Stimulated activated CD4-positive, alpha-beta T cell treated with anti-CD3 and anti-CD28 coated beads, TNF-alpha, amount 100 ng/mL, for 4 hours (primary cell): ENCODE results near the gene ESF1.
A peak's percentile ranks its signal among the peaks of the same experiment; 100 is the strongest.

Source experiments
- DNase-seq, 3 experiments: peaks; one replicate each; pipeline ENCODE4 v3.0.0-alpha.2; 2020; ENCODE audit warnings: low read depth in 3 of 3

Gene ESF1, protein sequence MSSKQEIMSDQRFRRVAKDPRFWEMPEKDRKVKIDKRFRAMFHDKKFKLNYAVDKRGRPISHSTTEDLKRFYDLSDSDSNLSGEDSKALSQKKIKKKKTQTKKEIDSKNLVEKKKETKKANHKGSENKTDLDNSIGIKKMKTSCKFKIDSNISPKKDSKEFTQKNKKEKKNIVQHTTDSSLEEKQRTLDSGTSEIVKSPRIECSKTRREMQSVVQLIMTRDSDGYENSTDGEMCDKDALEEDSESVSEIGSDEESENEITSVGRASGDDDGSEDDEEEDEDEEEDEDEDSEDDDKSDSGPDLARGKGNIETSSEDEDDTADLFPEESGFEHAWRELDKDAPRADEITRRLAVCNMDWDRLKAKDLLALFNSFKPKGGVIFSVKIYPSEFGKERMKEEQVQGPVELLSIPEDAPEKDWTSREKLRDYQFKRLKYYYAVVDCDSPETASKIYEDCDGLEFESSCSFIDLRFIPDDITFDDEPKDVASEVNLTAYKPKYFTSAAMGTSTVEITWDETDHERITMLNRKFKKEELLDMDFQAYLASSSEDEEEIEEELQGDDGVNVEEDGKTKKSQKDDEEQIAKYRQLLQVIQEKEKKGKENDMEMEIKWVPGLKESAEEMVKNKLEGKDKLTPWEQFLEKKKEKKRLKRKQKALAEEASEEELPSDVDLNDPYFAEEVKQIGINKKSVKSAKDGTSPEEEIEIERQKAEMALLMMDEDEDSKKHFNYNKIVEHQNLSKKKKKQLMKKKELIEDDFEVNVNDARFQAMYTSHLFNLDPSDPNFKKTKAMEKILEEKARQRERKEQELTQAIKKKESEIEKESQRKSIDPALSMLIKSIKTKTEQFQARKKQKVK

DNA sequence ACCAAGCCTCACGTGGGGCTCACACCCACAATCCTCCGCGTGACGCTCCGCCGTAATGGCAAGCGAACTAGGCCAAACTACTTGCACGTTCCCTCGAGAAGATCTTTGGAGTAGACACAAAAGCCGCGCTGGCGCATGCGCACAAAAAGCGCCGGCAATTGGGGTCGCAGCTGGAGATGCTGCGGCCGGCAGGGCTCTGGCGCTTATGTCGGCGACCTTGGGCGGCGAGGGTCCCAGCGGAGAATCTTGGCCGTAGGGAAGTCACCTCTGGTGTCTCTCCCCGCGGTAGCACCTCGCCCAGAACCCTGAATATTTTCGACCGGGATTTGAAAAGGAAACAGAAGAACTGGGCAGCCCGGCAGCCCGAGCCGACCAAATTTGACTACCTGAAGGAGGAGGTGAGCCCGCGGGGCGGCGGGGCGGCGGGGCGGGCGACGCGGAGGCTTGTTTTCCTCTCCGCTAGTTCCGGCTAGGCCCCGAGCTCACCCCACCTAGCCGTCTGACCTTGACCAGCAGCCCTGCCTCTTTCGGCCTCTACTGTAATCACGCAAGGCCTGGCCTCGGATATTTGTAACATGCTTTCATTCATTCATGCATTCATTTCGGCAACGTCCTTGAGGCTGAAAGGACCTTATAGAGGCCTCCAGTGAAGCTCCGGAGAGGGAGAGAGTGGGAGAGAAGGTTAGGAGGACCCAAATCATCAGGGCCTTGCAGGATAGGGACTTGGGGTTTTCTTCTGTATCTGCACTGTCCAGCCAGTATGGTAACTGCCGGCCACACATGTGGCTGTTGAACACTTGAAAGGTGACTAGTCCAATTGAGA, at the start of gene ESF1, which contains the start of gene NDUFAF5:
TSS of gene ESF1 (minus strand) at position 27 of the 823 bp plus-strand sequence. CDS start 1,779 bp downstream, outside the sequence.
TSS of gene NDUFAF5 (plus strand) at position 136 of the 823 bp plus-strand sequence. CDS start at position 177, 41 bp downstream.
- peak; percentile 80 to 88 (median 86) for DNase-seq

DNA sequence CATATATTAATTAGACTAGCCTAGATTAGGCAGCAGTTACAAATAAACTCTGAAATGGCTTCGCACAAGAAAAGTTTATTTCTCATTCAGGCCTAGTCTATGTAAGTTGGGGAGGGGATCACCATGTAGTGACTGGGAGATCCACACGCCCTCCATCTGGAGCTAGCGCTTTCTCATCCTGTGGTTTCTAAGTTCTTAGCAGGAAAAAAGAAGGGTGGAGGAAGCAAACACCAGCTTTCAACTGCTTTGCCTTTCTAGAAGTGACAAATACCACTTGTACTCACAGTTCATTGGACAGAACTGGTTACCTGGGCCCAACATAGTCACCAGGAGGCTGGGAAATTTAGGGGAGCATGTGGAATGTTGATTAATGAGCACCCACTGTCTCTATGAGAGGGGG, 46.8 kb upstream of the ESF1 start:
- DNase-seq = no peak

DNA sequence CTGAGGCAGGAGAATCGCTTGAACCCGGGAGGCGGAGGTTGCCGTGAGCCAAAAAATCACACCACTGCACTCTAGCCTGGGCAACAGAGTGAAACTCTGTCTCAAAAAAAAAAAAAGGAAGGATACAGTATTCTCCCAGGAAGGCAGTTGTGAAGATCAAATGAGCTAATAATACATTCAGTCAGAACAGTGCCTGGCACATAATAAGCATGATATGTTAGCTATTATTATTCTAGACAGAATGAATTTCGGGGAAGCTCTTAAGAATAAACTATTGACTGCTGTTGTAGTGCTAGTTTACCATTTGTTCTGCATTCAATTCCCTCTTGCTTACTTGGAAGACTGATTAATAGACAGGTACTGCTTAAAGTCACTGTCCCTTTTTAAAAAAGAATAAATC, 40.7 kb upstream of the ESF1 start:
- DNase-seq = no peak

DNA sequence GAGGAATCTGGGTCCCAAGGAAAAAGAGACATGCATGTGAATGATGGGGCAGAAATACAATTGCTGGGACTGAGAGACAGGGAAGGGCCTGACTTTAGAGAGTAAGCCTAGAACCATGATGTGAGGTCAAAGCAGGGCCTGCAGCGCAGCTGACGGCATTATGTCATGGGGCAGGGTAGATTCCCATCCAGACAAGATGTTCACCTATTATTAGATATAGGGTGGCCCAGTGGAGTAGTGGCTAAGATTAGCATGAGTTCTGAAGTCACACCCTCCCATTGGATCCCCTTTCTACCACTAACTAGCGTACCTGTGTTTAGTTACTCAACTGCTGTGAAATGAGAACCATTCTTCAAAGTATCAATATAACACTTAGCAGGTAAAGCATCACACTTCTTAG, 39.7 kb upstream of the ESF1 start:
- DNase-seq = no peak

DNA sequence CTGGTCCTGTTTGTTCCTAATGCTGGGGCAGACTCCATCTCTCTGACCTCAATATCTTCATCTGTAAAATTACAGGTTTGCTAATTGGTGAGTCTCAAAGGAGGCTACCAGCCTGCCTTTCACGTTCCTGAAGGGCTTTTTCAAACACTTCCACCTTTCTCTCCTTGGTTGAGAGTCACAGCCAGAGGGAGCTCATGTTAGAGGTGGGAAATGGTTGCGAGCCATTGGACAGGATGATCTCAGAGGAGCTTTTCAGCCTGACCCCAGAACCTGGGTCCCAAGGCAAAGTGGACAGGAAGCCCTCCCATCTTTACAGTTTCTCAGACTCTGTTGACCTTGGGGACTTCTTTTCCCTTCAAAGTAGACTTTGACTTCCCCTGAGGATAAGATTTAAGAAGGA, 37.7 kb upstream of the ESF1 start:
- no peak for DNase-seq

DNA sequence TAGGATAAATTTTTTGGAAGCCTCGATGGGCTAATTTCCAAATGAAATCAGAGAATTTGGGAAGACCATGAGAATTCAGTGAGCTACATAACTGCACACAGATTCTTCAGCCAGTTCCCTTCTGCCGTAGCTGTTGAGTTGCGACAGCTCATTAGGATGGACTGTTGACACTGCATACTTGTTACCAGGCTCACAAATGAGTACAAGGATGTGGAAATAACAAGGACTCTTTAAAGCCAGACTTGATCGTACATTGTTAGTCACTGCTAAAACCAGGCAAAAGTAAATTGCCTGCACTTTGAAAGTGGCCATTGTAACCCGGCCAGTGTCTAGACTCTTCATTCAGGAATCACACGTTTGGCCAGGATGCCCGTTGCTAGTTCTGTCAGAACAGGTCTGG, 37.2 kb upstream of the ESF1 start:
- DNase-seq = no peak

DNA sequence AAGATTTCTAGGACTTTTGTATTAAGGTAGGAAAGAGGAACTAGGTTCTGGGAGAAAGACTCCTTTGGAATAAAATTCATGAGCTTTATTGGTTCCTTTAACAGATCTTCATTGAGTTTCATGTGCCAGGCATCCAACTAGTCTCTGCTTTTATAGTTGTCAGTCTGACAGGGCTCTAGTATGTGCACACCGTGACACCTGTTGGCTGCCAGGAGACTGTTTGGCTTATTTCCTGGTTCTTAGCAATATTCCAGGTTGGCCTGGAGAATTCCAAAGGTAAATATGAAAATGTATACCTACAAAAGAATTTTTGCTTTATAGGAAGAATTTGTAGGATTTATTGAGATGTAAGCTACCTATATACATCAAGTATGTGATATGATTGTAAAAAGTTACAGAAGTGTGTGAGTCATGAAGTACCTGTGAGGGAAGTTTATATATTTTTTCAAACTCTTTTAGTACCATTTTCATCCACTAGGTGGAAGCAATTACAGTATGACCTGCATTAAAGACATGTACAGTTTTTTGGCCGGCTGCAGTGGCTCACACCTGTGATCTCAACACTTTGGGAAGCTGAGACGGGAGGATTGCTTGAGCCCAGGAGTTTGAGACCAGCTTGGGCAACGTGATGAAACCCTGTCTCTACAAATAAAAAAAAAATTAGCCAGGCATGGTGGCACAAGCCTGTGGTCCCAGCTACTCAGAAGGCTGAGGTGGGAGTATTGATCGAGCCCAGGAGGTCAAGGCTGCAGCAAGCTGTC, 35.3 kb upstream of the ESF1 start:
- no peak for DNase-seq

DNA sequence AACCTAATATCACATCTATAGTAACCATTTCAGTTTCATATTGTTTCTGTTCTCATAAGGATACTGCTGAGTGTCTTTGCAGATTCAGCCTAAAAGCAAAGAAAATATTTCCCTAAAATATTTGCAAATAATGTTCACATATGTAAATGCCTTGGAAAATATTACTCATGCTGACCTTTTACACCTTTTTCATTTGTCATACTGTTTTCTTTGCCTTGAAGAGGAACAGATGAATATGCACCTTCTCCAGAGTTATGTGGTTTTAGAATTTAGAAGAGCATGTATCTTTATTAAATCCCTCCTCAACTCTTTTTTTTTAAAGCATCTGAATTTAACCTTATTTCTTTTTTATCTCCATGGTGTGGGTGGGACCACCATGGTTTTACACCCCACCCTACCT, 32.6 kb upstream of the ESF1 start:
- no peak for DNase-seq

DNA sequence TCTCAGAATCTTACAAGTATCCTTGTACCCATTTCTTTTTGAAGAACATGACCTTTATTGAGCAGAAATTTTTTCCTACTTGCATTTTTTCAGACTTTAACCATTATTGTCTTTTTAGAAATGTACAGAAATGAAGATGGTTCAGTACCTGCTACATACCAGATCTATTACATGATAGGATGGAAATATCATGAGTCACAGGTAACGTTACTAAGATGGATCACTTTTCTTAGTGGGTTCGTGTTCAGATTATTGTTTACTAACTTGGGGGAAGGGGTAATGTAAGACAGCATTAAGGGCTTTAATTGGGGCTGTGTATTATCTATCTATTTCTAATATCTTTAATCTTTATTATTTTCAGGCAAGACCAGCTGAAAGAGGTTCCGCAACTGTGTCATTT, 32.0 kb upstream of the ESF1 start:
- no peak for DNase-seq

DNA sequence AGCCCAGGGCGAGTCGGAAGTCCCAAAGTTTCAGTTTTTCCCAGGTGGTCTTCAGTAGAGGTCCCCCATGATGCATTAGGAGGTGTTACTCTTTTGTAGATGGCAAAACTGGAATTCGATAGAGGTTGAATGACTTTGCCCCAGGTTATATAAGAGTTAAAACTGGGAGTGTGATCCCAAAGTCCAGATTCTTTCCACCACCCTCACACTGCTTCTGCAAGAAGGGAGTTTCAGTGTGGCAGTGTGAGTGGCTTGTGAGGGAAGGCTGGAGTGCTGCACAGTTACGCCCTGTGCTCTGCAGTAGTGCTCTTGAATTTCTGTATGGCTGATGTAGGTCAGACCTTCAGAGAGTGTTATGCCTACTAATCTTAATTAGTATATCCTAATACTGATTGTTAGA, 30.0 kb upstream of the ESF1 start:
- DNase-seq = no peak

DNA sequence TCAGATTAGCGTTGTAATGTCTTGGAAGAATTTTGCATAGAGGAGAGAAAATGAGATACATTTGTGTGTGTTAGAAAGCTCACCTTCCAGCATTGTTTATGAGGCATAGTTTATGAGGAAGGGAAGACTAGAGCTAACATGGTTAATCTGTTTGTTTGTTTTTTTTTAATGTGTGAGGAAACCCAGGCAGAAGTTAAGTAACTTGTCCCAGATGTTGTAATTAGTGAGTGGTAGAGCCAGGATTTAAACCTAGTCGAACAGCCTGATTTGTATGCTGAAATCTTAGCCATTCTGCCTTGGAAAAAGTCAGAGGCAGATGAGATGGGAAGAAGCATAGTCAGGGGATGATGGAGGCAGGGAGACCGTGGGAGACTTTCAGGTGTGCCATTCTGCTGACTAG, 29.2 kb upstream of the ESF1 start:
- no peak for DNase-seq

DNA sequence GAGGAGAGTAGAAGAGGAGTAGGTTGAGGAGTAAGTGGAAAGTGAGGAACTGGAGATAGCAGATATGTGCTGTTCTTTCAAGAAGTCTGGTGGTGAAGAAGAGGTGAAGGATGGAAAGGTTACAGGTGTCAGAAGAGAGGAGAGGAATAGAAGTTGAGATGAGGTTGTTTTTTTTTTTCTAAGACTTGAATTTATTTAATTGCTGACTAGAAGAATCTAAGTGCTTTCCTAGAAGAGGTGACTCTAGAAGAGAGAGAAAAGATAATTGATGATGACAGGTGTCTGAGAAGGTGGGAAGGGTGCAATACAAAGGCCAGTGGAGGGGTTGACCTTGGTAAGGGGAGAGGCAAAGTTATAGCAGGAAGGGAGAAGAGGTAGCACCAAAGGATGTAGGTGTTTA, 25.7 kb upstream of the ESF1 start:
- DNase-seq = no peak

DNA sequence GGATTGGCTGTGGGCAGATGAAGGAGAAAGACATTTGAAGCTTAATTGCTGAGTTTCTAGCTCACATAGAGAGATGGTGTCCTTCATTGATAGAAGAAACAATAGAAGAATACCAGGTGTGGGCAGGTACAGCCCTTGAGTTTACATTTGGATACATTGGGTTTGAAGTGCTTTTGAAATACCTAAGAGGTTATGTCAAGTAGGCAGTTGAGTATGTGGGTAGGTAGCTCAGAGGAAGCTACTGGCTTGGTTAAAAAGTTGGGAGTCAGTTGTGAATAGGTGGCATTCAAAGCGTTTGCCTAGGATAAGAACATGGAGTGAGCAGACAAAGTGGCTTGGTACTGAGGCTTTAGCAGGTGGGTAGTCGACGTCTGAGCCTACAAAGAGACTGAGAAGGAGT, 25.1 kb upstream of the ESF1 start:
- no peak for DNase-seq

DNA sequence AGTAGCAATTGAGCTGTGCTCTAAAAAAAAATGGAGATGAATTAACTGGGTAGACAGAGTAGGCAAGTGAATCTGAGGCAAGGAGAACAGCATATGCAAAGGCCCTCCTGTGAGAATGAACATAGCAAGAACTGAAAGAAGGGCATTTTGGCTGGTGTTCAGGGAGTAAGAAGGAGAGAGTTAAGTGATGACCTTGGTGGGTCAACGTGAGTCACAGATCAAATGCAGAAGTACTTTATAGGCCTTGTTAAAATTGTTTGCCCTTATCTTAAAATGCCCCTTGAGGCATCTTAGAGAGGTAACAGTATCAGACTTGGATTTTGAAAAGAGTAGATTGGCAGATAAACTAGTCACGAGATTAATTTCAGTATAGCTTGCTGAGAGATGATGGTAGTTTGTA, 24.7 kb upstream of the ESF1 start:
- no peak for DNase-seq

DNA sequence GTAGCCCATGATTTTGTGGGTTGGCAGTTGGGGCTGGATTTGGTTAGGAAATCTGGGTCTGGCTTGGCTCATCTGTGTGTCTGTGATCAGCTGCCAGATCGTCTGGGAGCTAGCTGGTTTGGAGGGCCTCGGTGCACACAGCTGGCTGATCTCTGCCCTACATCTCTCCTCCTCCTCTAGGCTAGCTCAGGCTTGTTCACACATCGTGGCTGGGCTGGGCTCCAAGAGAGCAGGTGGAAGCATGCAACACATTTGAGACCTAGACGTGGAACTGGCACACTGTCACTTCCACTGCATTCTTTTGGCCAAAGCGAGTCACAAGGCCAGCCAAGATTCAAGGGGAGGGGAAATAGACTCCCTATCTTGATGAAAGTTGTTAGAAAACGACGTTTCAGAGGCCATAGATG, 16.0 kb upstream of the ESF1 start:
- no peak for DNase-seq

DNA sequence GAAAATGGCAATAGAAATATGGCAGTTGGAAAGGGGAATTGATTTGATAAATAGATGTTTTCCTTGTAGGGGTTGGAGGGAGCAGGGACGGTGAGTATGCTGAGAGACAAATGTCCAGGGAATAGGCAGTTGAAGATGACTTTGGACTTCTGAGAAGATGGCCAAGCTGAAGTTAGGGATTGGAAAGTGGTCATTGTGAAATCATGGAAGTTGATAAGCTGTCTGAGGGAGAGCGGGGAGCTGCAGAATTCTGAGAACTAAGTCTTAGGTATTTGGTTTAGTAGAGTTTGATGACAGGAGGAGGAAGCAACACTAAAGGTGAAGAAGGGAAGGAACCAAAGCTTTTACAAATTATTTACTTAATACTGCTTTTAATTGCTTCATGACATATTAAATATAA, 15.3 kb upstream of the ESF1 start:
- DNase-seq = no peak

DNA sequence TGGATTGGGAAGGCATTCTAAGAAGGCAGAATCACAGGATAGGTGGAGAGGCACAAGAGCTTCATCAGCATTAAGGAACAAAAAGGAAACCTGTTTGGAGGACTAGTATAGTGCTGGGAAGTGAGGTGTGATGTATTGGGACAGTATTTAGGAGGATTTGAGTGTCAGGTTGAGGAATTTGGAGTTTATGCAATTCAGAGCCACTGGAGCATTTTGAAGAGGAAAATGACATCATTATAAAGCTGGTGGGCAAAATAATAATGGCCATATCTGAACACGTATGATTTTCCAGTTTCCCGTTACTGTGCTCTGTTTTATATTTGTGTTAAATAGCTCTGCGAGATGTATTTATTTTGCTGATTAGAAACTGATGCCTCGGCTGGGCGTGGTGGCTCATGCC, 14.3 kb upstream of the ESF1 start:
- DNase-seq = no peak

DNA sequence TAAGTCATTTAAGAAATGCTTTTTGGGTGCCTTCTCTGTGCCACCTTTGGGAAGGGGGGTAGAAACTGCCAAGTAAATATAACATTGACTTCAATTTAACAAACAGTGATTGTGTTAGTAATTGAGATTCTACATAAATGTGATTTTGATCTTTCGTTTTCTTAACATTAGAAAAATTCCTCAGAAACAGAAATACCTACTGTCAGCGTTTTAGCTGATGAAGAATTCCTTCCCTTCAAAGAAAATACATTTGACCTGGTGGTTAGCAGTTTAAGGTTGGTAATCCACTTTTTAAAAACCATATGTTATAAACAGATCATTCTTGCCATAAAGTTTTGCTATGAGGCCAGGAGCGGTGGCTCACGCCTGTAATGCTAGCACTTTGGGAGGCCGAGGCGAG, 9.9 kb upstream of the ESF1 start:
- DNase-seq = no peak

DNA sequence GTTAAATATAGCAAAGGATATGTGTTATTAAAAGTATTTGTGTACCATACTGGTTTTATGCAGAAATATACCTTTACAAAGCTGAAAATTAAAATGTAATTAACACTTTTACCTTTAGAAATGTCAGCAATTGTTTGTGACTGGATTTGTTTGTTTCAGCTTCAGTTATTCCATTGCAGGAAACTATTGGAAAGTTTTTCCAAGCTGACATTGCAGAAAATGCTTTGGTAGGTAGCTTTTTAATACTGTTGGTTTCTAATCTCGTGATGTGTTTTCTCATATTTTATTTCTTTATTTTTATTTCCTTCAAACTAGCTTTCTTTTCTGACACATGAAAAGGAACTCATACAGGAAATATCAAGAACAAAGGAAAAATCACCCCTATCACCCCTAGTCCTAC, 8.3 kb upstream of the ESF1 start:
- no peak for DNase-seq

DNA sequence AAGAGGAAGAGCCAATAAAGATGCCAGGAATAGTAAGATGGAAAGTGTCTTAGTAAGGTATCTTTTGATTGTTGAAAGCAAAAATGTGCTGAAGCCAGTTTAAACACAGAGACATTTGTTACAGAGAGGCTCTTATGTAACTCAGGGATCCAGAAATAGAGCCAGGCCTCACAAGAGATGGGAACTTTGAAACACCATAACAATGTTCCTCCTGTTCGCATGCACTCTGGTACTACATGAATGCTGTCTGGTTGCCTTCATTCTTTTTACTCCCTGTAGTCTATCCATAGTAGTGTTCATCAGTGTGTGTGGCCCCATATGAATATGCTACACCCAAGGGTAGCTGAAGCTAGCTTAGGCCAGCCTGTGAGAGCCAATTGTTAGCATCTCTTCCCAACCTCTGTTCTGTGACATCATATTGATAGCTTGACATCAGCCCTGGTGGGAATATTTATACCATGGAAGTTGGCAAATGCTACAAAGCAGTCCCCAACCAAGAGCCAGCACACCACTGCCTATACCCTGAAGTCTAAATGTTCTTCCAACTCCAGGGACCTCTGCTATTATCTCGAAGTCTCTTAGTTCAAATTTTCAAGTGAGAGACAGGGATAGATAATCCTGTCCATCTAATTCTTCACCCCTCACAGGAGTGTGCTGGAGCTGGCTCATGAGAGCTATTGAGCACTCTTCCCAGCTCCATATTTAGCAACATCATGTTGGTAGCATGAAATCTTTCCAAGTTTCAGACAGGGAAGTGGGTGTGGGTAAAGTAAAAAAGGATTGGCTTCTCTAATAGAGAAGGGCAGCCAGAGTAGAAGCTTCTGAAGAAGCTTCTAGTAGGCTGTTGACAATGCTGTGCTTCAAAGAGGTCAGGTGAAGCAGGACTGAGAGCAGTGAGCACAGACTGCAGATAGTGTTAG, 7.1 kb upstream of the ESF1 start:
- no peak for DNase-seq
